Tibial nerve (tissue), 4 donors: Measurements from ENCODE around the gene PRSS16. TPM values are rescaled to one million over a fixed set of nuclear protein-coding genes. Genes with fewer than 3 reads are reported as not detected.

Experiments
- DNase-seq, 2 donors: peaks; one replicate each; pipeline ENCODE4 v3.0.0-alpha.2; 2019; ENCODE audit warnings: low spot score in 2 of 2
- H3K27ac ChIP-seq, 4 donors: fragments of 200-600 bp; sonication (generic) in 3 of 4; one replicate each; pipeline ENCODE4 v1.5.1; 2017 to 2019; ENCODE audit warnings: mild to moderate bottlenecking in 1 of 4
- H3K27me3 ChIP-seq, 2 donors: fragments of 200-600 bp; sonication (generic) in 1 of 2; one replicate each; pipeline versions ENCODE4 v1.5.1 to v1.6.0; 2017 to 2019
- H3K36me3 ChIP-seq, 3 donors: fragments of 200-600 bp; sonication (generic); one replicate each; pipeline ENCODE4 v1.5.1; 2018 to 2019
- H3K4me1 ChIP-seq, 4 donors: fragments of 200-600 bp; sonication (generic) in 3 of 4; one replicate each; pipeline ENCODE4 v1.5.1; 2017 to 2019
- H3K4me3 ChIP-seq, 4 donors: fragments of 200-600 bp; sonication (generic) in 3 of 4; one replicate each; pipeline ENCODE4 v1.5.1; 2017 to 2019; ENCODE audit warnings: mild to moderate bottlenecking in 1 of 4, moderate library complexity in 1 of 4
- H3K9me3 ChIP-seq, 4 donors: fragments of 200-600 bp; sonication (generic) in 3 of 4; one replicate each; pipeline ENCODE4 v1.5.1; 2017 to 2019
- EP300 ChIP-seq, 2 donors: sonication (generic); formaldehyde crosslinking; IDR thresholded peaks; one replicate each; pipeline ENCODE4 v1.6.1; 2017; ENCODE audit warnings: antibody characterized with exemption in 2 of 2, mild to moderate bottlenecking in 1 of 2
- POLR2A ChIP-seq, 2 donors: fragments of 450-650 bp; IDR thresholded peaks; one replicate each; pipeline ENCODE4 v1.6.1; 2017; ENCODE audit warnings: antibody characterized with exemption in 2 of 2, mild to moderate bottlenecking in 2 of 2, moderate library complexity in 2 of 2
- WGBS, 2 donors: methylation state at CpG; one replicate each; pipeline ENCODE4 v1.1.5; 2018; 5-methylcytosine and 5-hydroxymethylcytosine counted together
- total RNA-seq, 4 donors: library from RNA; depleted of rRNA; stranded (reverse); fragments of >200 nt; gene quantifications; one replicate each; pipeline ENCODE4 v1.1.0, GENCODE V29; 2016
- TF ChIP-seq, protein P1 (sequence below), 5 experiments: fragments of 200-600 bp in 3 of 5; fragments of 450-650 bp in 2 of 5; sonication (generic) in 3 of 5; IDR thresholded peaks; one replicate each; pipeline ENCODE4 v1.5.1; 2016 to 2019; ENCODE audit warnings: antibody characterized with exemption in 5 of 5, mild to moderate bottlenecking in 3 of 5, moderate library complexity in 2 of 5

PRSS16 gene
- total RNA-seq, 4 donors from 2014 or later, result not detected

DNA sequence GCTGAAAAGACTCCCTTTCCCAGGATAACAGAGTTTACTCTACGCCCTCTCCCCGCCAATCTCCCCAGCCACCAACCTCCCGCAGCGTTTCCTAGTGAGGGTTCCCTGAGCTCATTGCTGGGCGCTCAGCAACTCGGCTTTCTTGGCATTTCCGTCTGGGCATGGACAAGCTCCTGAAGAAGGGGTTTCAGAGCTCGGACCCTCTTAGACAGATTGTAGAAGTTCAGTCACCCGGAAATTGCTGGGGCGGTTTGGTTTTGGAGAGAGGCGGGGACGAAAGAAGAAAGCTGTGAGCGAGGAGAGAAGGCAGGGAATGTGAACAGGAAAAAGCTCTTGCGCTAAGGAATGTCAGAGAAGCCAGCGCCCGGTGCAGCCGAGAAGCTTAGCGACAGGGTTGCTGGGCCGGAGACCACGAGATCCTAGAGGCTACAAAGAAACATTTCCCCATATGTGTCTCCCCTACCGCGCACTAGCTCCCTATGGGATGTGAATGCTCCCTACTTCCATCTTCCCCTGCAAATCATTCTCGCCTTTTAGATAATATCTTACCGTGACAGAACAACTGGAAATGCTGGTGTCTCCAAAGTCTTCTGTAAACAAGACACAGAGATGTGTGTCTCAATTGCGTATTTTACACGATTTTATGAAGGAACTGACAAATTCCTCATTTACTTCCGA lies 48.7 kb downstream of the PRSS16 start:
- no peak overlapping the region for H3K4me3 ChIP-seq
- no peak overlapping the region for H3K27ac ChIP-seq
- H3K27me3 ChIP-seq, result peaks cover 3 to 80% of the 10 kb centered on the region in 2 donors
- H3K9me3 ChIP-seq, result peaks cover 0 to 18% (median 0%) of the 10 kb centered on the region in 4 donors
- TF ChIP-seq POLR2A (IDR thresholded peaks at IDR 0.05), result no peak
- no peaks in the 10 kb centered on the region for H3K36me3 ChIP-seq
- no peaks in the 10 kb centered on the region for H3K4me1 ChIP-seq
- no peak for DNase-seq
- WGBS, 2 donors, result 4% methylated on average over 27 of the region's 27 CpGs

DNA sequence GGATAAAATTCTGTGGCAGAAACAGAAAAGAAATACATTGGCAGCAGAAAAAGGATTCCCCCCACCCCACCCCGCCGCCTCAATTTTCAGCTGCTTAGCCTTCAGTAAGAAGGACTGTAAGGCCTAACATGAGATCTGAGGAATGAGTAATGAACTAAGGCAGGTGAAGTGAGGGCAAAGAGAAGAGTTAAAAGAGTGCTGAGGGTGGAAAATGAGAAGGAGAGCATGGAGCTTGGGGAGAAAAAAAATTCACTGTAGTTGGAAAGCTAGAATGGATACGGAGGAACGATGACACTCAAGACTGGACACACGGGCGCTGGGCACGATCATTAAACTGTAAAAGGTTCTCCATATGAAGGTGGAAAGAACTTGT lies 50.0 kb downstream of the PRSS16 start:
- H3K27ac ChIP-seq, result no peak overlapping the region
- WGBS, 2 donors, result 13 to 16% methylated on average over 7 of the region's 7 CpGs
- peaks cover 3 to 80% of the 10 kb centered on the region in 2 donors for H3K27me3 ChIP-seq
- H3K4me3 ChIP-seq, result no peak overlapping the region
- H3K9me3 ChIP-seq, result peaks cover 0 to 15% (median 0%) of the 10 kb centered on the region in 4 donors
- no peaks in the 10 kb centered on the region for H3K4me1 ChIP-seq
- no peak for TF ChIP-seq POLR2A (IDR thresholded peaks at IDR 0.05)
- TF ChIP-seq EP300 (IDR thresholded peaks at IDR 0.05), result no peak
- TF ChIP-seq, protein P1, sequence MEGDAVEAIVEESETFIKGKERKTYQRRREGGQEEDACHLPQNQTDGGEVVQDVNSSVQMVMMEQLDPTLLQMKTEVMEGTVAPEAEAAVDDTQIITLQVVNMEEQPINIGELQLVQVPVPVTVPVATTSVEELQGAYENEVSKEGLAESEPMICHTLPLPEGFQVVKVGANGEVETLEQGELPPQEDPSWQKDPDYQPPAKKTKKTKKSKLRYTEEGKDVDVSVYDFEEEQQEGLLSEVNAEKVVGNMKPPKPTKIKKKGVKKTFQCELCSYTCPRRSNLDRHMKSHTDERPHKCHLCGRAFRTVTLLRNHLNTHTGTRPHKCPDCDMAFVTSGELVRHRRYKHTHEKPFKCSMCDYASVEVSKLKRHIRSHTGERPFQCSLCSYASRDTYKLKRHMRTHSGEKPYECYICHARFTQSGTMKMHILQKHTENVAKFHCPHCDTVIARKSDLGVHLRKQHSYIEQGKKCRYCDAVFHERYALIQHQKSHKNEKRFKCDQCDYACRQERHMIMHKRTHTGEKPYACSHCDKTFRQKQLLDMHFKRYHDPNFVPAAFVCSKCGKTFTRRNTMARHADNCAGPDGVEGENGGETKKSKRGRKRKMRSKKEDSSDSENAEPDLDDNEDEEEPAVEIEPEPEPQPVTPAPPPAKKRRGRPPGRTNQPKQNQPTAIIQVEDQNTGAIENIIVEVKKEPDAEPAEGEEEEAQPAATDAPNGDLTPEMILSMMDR (IDR thresholded peaks at IDR 0.05), result no peak
- no peaks in the 10 kb centered on the region for H3K36me3 ChIP-seq
- DNase-seq, result no peak

DNA sequence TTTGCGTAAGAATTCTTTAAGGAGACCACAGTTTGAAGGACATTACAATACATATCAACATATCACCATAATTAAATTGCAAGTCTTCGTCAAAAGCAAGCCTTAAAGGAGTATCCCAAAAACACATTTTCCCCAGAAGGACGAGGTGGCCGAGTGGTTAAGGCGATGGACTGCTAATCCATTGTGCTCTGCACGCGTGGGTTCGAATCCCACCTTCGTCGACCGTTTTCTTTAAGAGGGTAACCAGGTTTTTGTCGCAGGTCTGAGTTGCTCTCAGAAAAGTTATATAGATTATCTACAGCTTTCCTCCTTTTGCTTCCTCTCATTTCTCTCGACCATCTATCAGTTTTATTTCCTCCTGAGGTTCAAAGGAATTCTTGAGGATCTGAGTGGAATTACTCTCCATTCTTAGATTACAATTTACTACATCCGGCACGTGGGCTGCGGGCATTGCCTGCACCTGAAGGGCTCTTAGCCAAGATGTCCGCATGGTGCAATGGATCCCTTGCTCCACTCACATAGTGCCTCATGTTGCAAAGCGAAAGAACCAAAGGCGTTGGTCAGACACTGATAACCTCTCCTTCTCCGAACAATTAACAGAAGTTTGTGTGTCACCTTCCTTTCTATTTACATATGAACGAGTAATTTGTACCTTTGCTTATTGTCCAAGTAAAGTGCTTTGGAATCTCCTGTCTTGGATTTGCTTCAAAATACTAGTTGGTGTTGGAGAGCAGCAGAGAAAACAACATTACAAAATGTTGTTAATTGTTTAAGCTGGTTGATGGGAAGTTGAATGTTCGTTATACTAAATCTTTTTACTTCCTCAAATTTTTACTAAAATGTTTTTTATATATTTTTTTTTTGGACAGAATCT lies 50.6 kb downstream of the PRSS16 start:
- Histone ChIP-seq H3K27ac (no peak overlapping the region), H3K9me3 (peaks cover 0 to 15% (median 0%) of the 10 kb centered on the region in 4 donors), H3K36me3 (no peaks in the 10 kb centered on the region), H3K4me1 (no peaks in the 10 kb centered on the region), H3K4me3 (no peak overlapping the region), H3K27me3 (peaks cover 3 to 80% of the 10 kb centered on the region in 2 donors)
- 25 to 26% methylated on average over 22 of the region's 22 CpGs for WGBS, 2 donors
- DNase-seq, result no peak
- no peak for TF ChIP-seq POLR2A (IDR thresholded peaks at IDR 0.05)
- TF ChIP-seq EP300 (IDR thresholded peaks at IDR 0.05), result no peak
- TF ChIP-seq, protein P1 (IDR thresholded peaks at IDR 0.05), result no peak

DNA sequence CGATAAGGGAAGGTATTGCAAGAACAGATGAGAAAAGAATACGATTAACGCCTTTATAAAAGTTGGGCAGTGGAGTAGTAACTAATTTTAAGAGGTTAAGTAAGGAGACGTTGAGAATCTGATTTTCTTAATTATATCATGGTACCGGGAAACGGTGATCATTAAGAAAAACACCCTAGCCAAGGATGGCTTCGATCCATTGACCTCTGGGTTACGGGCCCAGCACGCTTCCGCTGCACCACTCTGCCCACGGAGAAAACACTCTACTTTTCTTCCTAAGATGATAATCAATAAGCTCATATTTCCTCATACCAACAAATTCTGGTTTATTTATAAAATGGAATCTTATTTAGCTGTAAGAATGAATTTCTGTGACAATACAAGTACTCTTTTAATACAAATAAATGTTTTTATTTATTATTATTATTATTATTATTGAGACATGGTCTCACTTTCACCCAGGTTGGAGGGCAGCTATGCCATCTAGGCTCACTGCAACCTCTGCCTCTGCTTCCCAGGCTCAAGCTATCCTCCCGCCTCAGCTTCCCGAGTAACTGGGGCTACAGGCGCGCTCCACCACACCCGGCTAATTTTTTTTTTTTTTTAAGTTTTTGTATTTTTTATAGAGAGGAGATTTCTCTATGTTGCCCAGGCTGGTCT lies 56.2 kb downstream of the PRSS16 start:
- no peak for DNase-seq
- Histone ChIP-seq H3K27ac (no peak overlapping the region), H3K36me3 (no peaks in the 10 kb centered on the region), H3K4me1 (no peaks in the 10 kb centered on the region), H3K27me3 (peaks cover 0 to 38% of the 10 kb centered on the region in 2 donors), H3K9me3 (peaks cover 0 to 20% (median 0%) of the 10 kb centered on the region in 4 donors), H3K4me3 (no peak overlapping the region)
- no peak for TF ChIP-seq POLR2A (IDR thresholded peaks at IDR 0.05)
- 42 to 43% methylated on average over 16 of the region's 16 CpGs for WGBS, 2 donors

Other genes starting within 250 kb of the PRSS16 start
- gene POM121L2, start 64.6 kb downstream of the PRSS16 start, total RNA-seq, result not detected
- 1 to 10 TPM; 2.4 to 3.7 (median 3.3) TPM for gene ZNF391, start 141.1 kb downstream of the PRSS16 start, total RNA-seq
- gene ZNF184, start 225.4 kb downstream of the PRSS16 start, total RNA-seq, result 10 to 100 TPM in 2 of 4 donors, 1 to 10 TPM in 2; 6.1 to 10.7 (median 8.9) TPM